Activated T-cell treated with anti-CD3 and anti-CD28 coated beads, Interleukin-2, amount 50 U/mL, for 72 hours (primary cell): ENCODE data around the gene TNIP1. TPM values are rescaled to one million over a fixed set of nuclear protein-coding genes. Genes with fewer than 3 reads are reported as not detected.

Source experiments
- ATAC-seq, 2 donors: fragments of 150-1000 bp; cut with Tn5 transposase; replicated peaks in 1 of 2; 2 replicates each; pipeline ENCODE4 v1.10.0; 2021; ENCODE audit warnings: moderate library complexity in 2 of 2, mild to moderate bottlenecking in 1 of 2
- DNase-seq, 2 donors: peaks; one replicate each; pipeline ENCODE4 v3.0.0; 2021 to 2022; ENCODE audit warnings: mixed read lengths in 1 of 2
- H3K27ac Mint-ChIP-seq: one replicate; pipeline ENCODE4 v1.8.0; 2022; ENCODE audit warnings: mild to moderate bottlenecking, moderate library complexity, mixed read lengths
- H3K27me3 Mint-ChIP-seq: one replicate; pipeline ENCODE4 v1.8.0; 2022; ENCODE audit warnings: low read depth, mixed read lengths
- H3K36me3 Mint-ChIP-seq, 2 donors: one replicate each; pipeline ENCODE4 v1.8.0; 2022; ENCODE audit warnings: mixed read lengths in 2 of 2, mild to moderate bottlenecking in 1 of 2; ENCODE audit not compliant: insufficient read depth in 2 of 2
- H3K4me1 Mint-ChIP-seq: one replicate; pipeline ENCODE4 v1.8.0; 2022; ENCODE audit warnings: low read depth, mixed read lengths
- H3K4me3 Mint-ChIP-seq, 2 donors: one replicate each; pipeline ENCODE4 v1.8.0; 2022; ENCODE audit warnings: mild to moderate bottlenecking in 2 of 2, mixed read lengths in 2 of 2, moderate library complexity in 2 of 2
- H3K9me3 Mint-ChIP-seq, 2 donors: one replicate each; pipeline ENCODE4 v1.8.0; 2022; ENCODE audit warnings: mixed read lengths in 2 of 2
- total RNA-seq, 2 donors: library from RNA; stranded (reverse); gene quantifications; one replicate each; pipeline ENCODE4 v1.2.3, GENCODE V29; 2022

The TNIP1 gene
- total RNA-seq, 2 donors from 2014 or later, result 358 to 420 TPM

GRCh38 chr5:151037561-151038411, 43.0 kb downstream of the TNIP1 start:
- Mint-ChIP-seq H3K27ac (peak overlapping the region; percentile 82), H3K4me1 (peaks cover 13% of the 10 kb centered on the region), H3K4me3 (no peak overlapping the region), H3K9me3 (no peaks in the 10 kb centered on the region), H3K27me3 (no peaks in the 10 kb centered on the region), H3K36me3 (peaks cover 24 to 38% of the 10 kb centered on the region in 2 donors)
- no peak for DNase-seq
- no peak for ATAC-seq

GRCh38 chr5:151036556-151036955, 44.3 kb downstream of the TNIP1 start:
- Mint-ChIP-seq H3K9me3 (no peaks in the 10 kb centered on the region), H3K36me3 (peaks cover 25 to 46% of the 10 kb centered on the region in 2 donors), H3K27ac (no peak overlapping the region), H3K4me1 (peaks cover 13% of the 10 kb centered on the region), H3K4me3 (no peak overlapping the region), H3K27me3 (no peaks in the 10 kb centered on the region)
- ATAC-seq, result no peak
- no peak for DNase-seq

- Mint-ChIP-seq H3K4me1 (peaks cover 10% of the 10 kb centered on the region), H3K36me3 (peaks cover 23 to 51% of the 10 kb centered on the region in 2 donors), H3K27me3 (no peaks in the 10 kb centered on the region), H3K9me3 (no peaks in the 10 kb centered on the region), H3K27ac (peak overlapping the region; percentile 51), H3K4me3 (no peak overlapping the region)
- ATAC-seq (no peak), DNase-seq (no peak)
Measured at GRCh38 chr5:151034422-151035379, 46.1 kb downstream of the TNIP1 start.

GRCh38 chr5:151033217-151033934, 47.5 kb downstream of the TNIP1 start:
- no peak overlapping the region for H3K4me3 Mint-ChIP-seq
- peaks cover 19 to 47% of the 10 kb centered on the region in 2 donors for H3K36me3 Mint-ChIP-seq
- H3K9me3 Mint-ChIP-seq, result no peaks in the 10 kb centered on the region
- no peak for DNase-seq
- peaks cover under 1% of the 10 kb centered on the region for H3K4me1 Mint-ChIP-seq
- ATAC-seq, result no peak
- H3K27ac Mint-ChIP-seq, result no peak overlapping the region
- no peaks in the 10 kb centered on the region for H3K27me3 Mint-ChIP-seq

- H3K4me1 Mint-ChIP-seq, result no peaks in the 10 kb centered on the region
- DNase-seq (no peak), ATAC-seq (no peak)
- peaks cover 14 to 37% of the 10 kb centered on the region in 2 donors for H3K36me3 Mint-ChIP-seq
- no peaks in the 10 kb centered on the region for H3K27me3 Mint-ChIP-seq
- H3K9me3 Mint-ChIP-seq, result no peaks in the 10 kb centered on the region
- no peak overlapping the region for H3K27ac Mint-ChIP-seq
- H3K4me3 Mint-ChIP-seq, result no peak overlapping the region
Measured at GRCh38 chr5:151031554-151031953, 49.3 kb downstream of the TNIP1 start.

- Mint-ChIP-seq H3K9me3 (no peaks in the 10 kb centered on the region), H3K27me3 (no peaks in the 10 kb centered on the region), H3K36me3 (peaks cover 14 to 34% of the 10 kb centered on the region in 2 donors), H3K4me1 (no peaks in the 10 kb centered on the region), H3K27ac (no peak overlapping the region), H3K4me3 (no peak overlapping the region)
- DNase-seq (no peak), ATAC-seq (no peak)
Measured at GRCh38 chr5:151030379-151030778, 50.5 kb downstream of the TNIP1 start.

- Mint-ChIP-seq H3K4me1 (no peaks in the 10 kb centered on the region), H3K4me3 (no peak overlapping the region), H3K27me3 (no peaks in the 10 kb centered on the region), H3K9me3 (no peaks in the 10 kb centered on the region), H3K36me3 (peaks cover 16 to 34% of the 10 kb centered on the region in 2 donors), H3K27ac (no peak overlapping the region)
- DNase-seq (no peak), ATAC-seq (no peak)
Measured at GRCh38 chr5:151030056-151030336, 50.8 kb downstream of the TNIP1 start.

- Mint-ChIP-seq H3K27ac (no peak overlapping the region), H3K27me3 (no peaks in the 10 kb centered on the region), H3K4me1 (no peaks in the 10 kb centered on the region), H3K36me3 (peaks cover 13 to 30% of the 10 kb centered on the region in 2 donors), H3K9me3 (no peaks in the 10 kb centered on the region), H3K4me3 (no peak overlapping the region)
- ATAC-seq, result no peak
- DNase-seq, result no peak
Measured at GRCh38 chr5:151029179-151030055, 51.4 kb downstream of the TNIP1 start.

- Mint-ChIP-seq H3K27me3 (no peaks in the 10 kb centered on the region), H3K4me1 (no peaks in the 10 kb centered on the region), H3K4me3 (no peak overlapping the region), H3K36me3 (peaks cover 6 to 28% of the 10 kb centered on the region in 2 donors), H3K9me3 (no peaks in the 10 kb centered on the region), H3K27ac (no peak overlapping the region)
- DNase-seq (no peak), ATAC-seq (no peak)
Measured at GRCh38 chr5:151028717-151029116, 52.1 kb downstream of the TNIP1 start.

- Mint-ChIP-seq H3K27ac (no peak overlapping the region), H3K4me1 (no peaks in the 10 kb centered on the region), H3K9me3 (no peaks in the 10 kb centered on the region), H3K36me3 (peaks cover 6 to 24% of the 10 kb centered on the region in 2 donors), H3K27me3 (no peaks in the 10 kb centered on the region), H3K4me3 (no peak overlapping the region)
- ATAC-seq, result no peak
- no peak for DNase-seq
Measured at GRCh38 chr5:151027961-151028479, 52.8 kb downstream of the TNIP1 start.

- Mint-ChIP-seq H3K9me3 (no peaks in the 10 kb centered on the region), H3K4me1 (peaks cover 12% of the 10 kb centered on the region), H3K27me3 (no peaks in the 10 kb centered on the region), H3K4me3 (no peak overlapping the region), H3K27ac (no peak overlapping the region), H3K36me3 (peaks cover 9 to 13% of the 10 kb centered on the region in 2 donors)
- DNase-seq (no peak), ATAC-seq (no peak)
Measured at GRCh38 chr5:151026679-151027078, 54.2 kb downstream of the TNIP1 start.

GRCh38 chr5:151026088-151026487, 54.7 kb downstream of the TNIP1 start:
- H3K27ac Mint-ChIP-seq, result peak overlapping the region; percentile 26
- H3K36me3 Mint-ChIP-seq, result peaks cover 8 to 9% of the 10 kb centered on the region in 2 donors
- H3K9me3 Mint-ChIP-seq, result no peaks in the 10 kb centered on the region
- ATAC-seq (no peak), DNase-seq (no peak)
- peaks cover under 1% of the 10 kb centered on the region for H3K27me3 Mint-ChIP-seq
- H3K4me1 Mint-ChIP-seq, result peaks cover 14% of the 10 kb centered on the region
- no peak overlapping the region for H3K4me3 Mint-ChIP-seq
